SK-N-MC (cell line): ENCODE data around the gene TRMU.

ENCODE experiments used
- EZH2 ChIP-seq: fragments of 200-600 bp; sonication (generic); IDR thresholded peaks from one replicate; pipeline ENCODE4 v1.6.1; 2017; ENCODE audit warnings: antibody characterized with exemption
- FOXP2 ChIP-seq: optimal IDR thresholded peaks from 2 replicates; pipeline ENCODE3; 2011; ENCODE audit warnings: mild to moderate bottlenecking, moderate library complexity; ENCODE audit not compliant: insufficient read depth; ENCODE audit errors: extremely low read length, control extremely low read depth
- POLR2AphosphoS5 ChIP-seq: IDR thresholded peaks from 2 replicates; pipeline ENCODE4 v1.6.1; 2012; ENCODE audit warnings: mild to moderate bottlenecking, low read depth, low read length, borderline replicate concordance

DNA sequence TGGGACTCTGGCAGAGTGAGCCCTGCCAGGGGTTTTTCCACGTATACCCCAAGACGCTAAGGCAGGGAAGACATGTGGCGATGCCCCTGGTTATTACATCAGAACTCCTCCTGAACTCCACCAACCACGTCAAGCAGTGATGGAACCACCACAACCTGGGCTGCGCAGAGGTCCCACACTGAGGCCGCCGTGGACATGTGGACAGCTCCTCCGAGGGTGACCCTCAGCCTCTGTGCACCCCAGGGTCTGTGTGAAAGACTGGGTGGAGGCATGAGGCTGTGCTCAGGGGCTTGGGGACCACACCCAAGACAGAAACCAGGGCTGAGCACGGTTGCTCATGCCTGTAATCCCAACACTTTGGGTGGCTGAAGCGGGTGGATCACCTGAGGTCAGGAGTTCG, 52.2 kb downstream of the TRMU start:
- no peak for TF ChIP-seq EZH2
- TF ChIP-seq POLR2AphosphoS5: no peak
- no peak for TF ChIP-seq FOXP2
